Thoracic aorta (tissue), 2 donors: ENCODE data around the gene APOL4. TPM values are rescaled to one million over a fixed set of nuclear protein-coding genes. Genes with fewer than 3 reads are reported as not detected.

Experiments
- ATAC-seq: fragments of 150-250 bp; one replicate; pipeline ENCODE4 v1.8.0; 2017; ENCODE audit warnings: low read depth; ENCODE audit not compliant: insufficient number of reproducible peaks, low FRiP score
- DNase-seq: peaks from one replicate; pipeline ENCODE4 v3.0.0-alpha.2; 2020; ENCODE audit warnings: low spot score
- H3K27ac ChIP-seq, 2 donors: fragments of 200-600 bp; sonication (generic); 1 replicate in 1 of 2; 2 replicates in 1 of 2; pipeline ENCODE4 v1.5.1; 2016; ENCODE audit warnings: mild to moderate bottlenecking in 2 of 2, moderate library complexity in 2 of 2
- H3K27me3 ChIP-seq: fragments of 200-600 bp; sonication (generic); replicated peaks from 2 replicates; pipeline ENCODE4 v1.6.0; 2016; ENCODE audit warnings: mild to moderate bottlenecking; ENCODE audit not compliant: insufficient read depth
- H3K36me3 ChIP-seq: fragments of 200-600 bp; sonication (generic); one replicate; pipeline ENCODE4 v1.5.1; 2016
- H3K4me1 ChIP-seq, 2 donors: fragments of 200-600 bp; sonication (generic); 1 replicate in 1 of 2; 2 replicates in 1 of 2; pipeline versions ENCODE4 v1.5.1 to v1.6.0; 2016; ENCODE audit warnings: low read depth in 2 of 2, mild to moderate bottlenecking in 1 of 2; ENCODE audit not compliant: control insufficient read depth in 1 of 2
- H3K4me3 ChIP-seq: fragments of 200-600 bp; sonication (generic); 2 replicates; pipeline ENCODE4 v1.5.1; 2016; ENCODE audit warnings: mild to moderate bottlenecking
- H3K9me3 ChIP-seq: fragments of 200-600 bp; sonication (generic); 2 replicates; pipeline ENCODE4 v1.5.1; 2016
- CTCF ChIP-seq: fragments of 200-600 bp; sonication (generic); IDR thresholded peaks from one replicate; pipeline ENCODE4 v1.5.1; 2019; ENCODE audit warnings: antibody characterized with exemption
- total RNA-seq, 2 donors: library from RNA; depleted of rRNA; stranded (reverse); fragments of >200 nt; gene quantifications; one replicate each; pipeline versions ENCODE4 v1.1.0 to v1.2.3, GENCODE V29; 2016

APOL4 gene
- total RNA-seq, 2 donors from 2014 or later, result 1.4 to 30.3 TPM

- no peak overlapping the region for H3K27ac ChIP-seq
- no peak for ATAC-seq
- H3K4me1 ChIP-seq, result peaks cover 0 to 20% of the 10 kb centered on the region in 2 donors
- H3K4me3 ChIP-seq, result no peak overlapping the region
- no peak for TF ChIP-seq CTCF
- no peaks in the 10 kb centered on the region for H3K36me3 ChIP-seq
- no peak for DNase-seq
- no peaks in the 10 kb centered on the region for H3K9me3 ChIP-seq
- H3K27me3 ChIP-seq, result no peaks in the 10 kb centered on the region
Observed at GRCh38 chr22:36218648-36219193, 17.1 kb upstream of the APOL4 start.

DNA sequence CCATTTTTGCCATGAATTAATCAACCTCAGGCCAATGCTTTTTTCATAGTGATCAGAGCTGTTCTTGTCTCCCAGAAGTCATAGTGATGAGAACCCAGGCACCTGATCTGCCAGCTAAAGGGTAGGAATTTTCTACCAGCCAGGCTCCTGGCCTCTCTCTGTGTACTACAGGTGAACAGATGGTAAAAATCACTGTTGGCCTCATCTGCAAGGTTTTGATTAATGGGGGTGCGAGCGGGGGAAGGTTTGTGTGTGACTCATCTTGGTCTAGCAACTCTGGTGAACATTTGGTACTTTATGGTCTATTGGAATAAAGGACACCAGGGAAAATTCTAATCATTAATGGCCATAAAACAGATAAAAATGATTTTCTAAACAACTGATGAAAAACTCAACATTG, 14.4 kb upstream of the APOL4 start:
- DNase-seq (no peak), ATAC-seq (no peak)
- H3K9me3 ChIP-seq, result no peaks in the 10 kb centered on the region
- H3K36me3 ChIP-seq, result no peaks in the 10 kb centered on the region
- H3K27me3 ChIP-seq, result no peaks in the 10 kb centered on the region
- TF ChIP-seq CTCF, result no peak
- no peak overlapping the region for H3K27ac ChIP-seq
- no peak overlapping the region for H3K4me3 ChIP-seq
- H3K4me1 ChIP-seq, result peaks cover 0 to 14% of the 10 kb centered on the region in 2 donors

GRCh38 chr22:36213586-36213985, 12.0 kb upstream of the APOL4 start:
- Histone ChIP-seq H3K36me3 (no peaks in the 10 kb centered on the region), H3K9me3 (no peaks in the 10 kb centered on the region), H3K4me1 (peaks cover 0 to 7% of the 10 kb centered on the region in 2 donors), H3K27ac (no peak overlapping the region), H3K27me3 (no peaks in the 10 kb centered on the region), H3K4me3 (no peak overlapping the region)
- no peak for ATAC-seq
- DNase-seq, result no peak
- TF ChIP-seq CTCF, result no peak

GRCh38 chr22:36212901-36213300, 11.3 kb upstream of the APOL4 start:
- TF ChIP-seq CTCF, result no peak
- DNase-seq (no peak), ATAC-seq (no peak)
- H3K9me3 ChIP-seq, result no peaks in the 10 kb centered on the region
- peaks cover 0 to 7% of the 10 kb centered on the region in 2 donors for H3K4me1 ChIP-seq
- no peak overlapping the region for H3K4me3 ChIP-seq
- H3K27ac ChIP-seq, result no peak overlapping the region
- H3K27me3 ChIP-seq, result no peaks in the 10 kb centered on the region
- H3K36me3 ChIP-seq, result no peaks in the 10 kb centered on the region

GRCh38 chr22:36211237-36211861, 9.7 kb upstream of the APOL4 start:
- TF ChIP-seq CTCF, result no peak
- Histone ChIP-seq H3K9me3 (no peaks in the 10 kb centered on the region), H3K4me1 (peaks cover 0 to 7% of the 10 kb centered on the region in 2 donors), H3K4me3 (no peak overlapping the region), H3K27me3 (no peaks in the 10 kb centered on the region), H3K36me3 (no peaks in the 10 kb centered on the region), H3K27ac (no peak overlapping the region)
- ATAC-seq (no peak), DNase-seq (no peak)
